ENCODE measurements around the gene HIRA.

DNA sequence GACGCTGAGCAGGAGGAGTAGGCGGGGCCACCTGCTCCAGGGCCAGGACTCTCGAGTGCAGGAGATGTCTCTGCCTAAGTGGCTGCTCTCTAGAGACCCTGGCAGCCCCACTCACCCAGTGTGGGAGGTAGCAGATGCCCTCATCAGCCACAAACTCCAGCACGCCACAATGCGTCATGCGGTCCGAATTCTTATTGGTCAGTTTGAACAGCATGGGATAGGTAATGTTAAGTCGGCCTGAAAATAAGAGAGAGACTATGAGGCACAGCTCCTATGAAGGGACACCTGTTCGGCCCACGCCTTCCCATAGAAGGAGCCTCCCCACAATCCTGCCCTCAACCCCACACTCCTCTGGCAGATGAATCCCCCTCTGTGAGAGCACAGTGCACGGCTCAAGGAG is 40.0 kb upstream of the HIRA start:
- TF ChIP-seq, protein P1, sequence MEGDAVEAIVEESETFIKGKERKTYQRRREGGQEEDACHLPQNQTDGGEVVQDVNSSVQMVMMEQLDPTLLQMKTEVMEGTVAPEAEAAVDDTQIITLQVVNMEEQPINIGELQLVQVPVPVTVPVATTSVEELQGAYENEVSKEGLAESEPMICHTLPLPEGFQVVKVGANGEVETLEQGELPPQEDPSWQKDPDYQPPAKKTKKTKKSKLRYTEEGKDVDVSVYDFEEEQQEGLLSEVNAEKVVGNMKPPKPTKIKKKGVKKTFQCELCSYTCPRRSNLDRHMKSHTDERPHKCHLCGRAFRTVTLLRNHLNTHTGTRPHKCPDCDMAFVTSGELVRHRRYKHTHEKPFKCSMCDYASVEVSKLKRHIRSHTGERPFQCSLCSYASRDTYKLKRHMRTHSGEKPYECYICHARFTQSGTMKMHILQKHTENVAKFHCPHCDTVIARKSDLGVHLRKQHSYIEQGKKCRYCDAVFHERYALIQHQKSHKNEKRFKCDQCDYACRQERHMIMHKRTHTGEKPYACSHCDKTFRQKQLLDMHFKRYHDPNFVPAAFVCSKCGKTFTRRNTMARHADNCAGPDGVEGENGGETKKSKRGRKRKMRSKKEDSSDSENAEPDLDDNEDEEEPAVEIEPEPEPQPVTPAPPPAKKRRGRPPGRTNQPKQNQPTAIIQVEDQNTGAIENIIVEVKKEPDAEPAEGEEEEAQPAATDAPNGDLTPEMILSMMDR (IDR thresholded peaks at IDR 0.05), result no peak
- no peak for TF ChIP-seq POLR2A (IDR thresholded peaks at IDR 0.05)
